Testis (tissue), 2 donors: ENCODE data around the gene SLITRK1.

Experiments used
- CTCF ChIP-seq, 3 experiments: fragments of 450-650 bp in 2 of 3; fragments of 200-600 bp in 1 of 3; sonication (generic) in 1 of 3; IDR thresholded peaks; one replicate each; pipeline ENCODE4 v1.5.1; 2016 to 2019; ENCODE audit warnings: antibody characterized with exemption in 3 of 3, mild to moderate bottlenecking in 2 of 3, moderate library complexity in 1 of 3
- POLR2A ChIP-seq: fragments of 450-650 bp; IDR thresholded peaks from one replicate; pipeline ENCODE4 v1.6.1; 2017; ENCODE audit warnings: antibody characterized with exemption, mild to moderate bottlenecking, moderate library complexity

GRCh38 chr13:83929157-83929556 is 46.9 kb upstream of the SLITRK1 start:
- TF ChIP-seq CTCF (IDR thresholded peaks at IDR 0.05): no peak
- TF ChIP-seq POLR2A: no peak
